HG03196 (cell line): Measurements from ENCODE around the gene CAAP1.
"Not testable (repeated sequence)": the region's sequence is repeated elsewhere in the genome, so short reads cannot be mapped to it uniquely, and the experiment has no call there.

Source experiments
- ATAC-seq: cut with Tn5 transposase; IDR thresholded peaks from one replicate; pipeline ENCODE4 v1.9.1; 2021; ENCODE audit not compliant: unreplicated experiment

The CAAP1 gene

DNA sequence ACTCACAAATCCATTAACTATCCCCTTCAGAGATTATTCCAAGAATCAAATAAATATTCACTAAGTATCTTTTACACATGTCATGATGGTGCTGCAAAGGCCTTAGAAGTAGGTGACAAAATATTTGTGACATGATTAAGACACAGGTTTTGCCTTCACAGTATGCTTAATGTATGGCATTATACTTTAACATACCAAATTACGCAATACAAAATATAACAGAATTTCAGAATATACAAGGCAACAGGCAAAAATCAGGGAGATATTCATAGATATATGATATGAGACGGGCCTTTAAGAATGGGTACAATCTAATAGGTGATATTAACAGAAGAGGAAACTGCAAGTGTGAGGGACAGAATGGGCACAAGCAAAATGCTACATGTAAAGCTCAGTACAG, 41.6 kb downstream of the CAAP1 start:
- ATAC-seq, result no peak

DNA sequence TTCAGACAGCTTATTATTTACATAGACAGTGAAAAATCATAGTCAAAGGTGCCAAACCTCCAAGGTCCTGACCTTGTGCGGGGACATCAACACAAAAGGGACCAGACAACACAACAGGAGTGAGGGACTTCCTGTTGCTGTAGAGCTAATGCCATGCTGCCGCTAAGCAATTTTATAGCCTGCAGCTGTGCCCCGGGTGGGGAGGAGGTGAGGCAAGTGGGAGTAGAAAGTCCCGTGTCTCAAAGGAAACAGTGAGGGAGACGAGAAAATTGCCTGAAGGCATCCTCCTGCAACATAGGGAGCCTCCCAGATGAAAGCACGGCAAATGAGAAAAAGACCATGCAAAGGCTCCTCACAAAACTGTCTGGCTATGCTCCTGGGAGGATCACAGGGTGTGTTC, 58.8 kb downstream of the CAAP1 start:
- no peak for ATAC-seq

DNA sequence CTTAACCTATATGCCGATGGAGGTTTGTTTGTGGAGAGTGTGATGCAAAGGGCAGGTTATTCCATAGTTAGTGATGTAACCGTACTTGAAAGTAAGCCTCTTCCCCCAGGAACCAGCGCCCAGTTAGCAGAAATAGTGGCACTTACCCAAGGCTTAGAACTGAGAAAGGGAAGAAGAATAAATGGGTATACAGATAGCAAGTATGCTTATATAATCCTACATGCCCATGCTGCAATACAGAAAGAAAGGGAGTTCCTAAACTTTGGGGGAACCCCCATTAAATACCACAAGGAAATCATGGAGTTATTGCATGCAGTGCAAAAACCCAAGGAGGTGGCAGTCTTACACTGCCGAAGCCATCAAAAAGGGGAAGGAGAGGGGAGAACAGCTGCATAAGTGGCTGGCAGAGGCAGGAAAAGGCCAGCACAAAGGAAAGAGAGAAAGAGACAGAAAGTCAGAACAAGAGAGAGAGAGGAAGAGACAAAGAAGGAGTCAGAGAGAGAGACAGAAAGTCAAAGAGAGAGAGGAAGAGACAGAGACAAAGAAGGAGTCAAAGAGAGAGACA, 64.1 kb downstream of the CAAP1 start:
- ATAC-seq, result not testable (repeated sequence)

DNA sequence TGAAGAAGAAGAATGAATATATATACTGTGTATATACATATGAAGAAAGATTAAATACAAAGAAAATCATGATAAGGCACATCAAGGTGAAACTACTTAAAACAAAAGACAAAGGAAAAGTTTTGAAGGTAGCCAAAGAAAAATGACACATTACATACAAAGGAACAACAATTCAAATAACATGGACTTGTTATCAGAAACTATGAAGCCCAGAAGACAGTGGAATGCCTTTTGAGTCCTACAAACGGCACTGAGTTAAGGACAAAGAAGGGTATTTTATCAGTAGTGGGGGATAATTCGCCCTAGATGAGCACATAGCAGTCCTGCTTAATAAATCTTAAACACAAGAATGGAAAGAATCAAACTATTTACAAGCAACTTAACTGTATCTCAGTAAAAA, 77.8 kb downstream of the CAAP1 start:
- no peak for ATAC-seq

DNA sequence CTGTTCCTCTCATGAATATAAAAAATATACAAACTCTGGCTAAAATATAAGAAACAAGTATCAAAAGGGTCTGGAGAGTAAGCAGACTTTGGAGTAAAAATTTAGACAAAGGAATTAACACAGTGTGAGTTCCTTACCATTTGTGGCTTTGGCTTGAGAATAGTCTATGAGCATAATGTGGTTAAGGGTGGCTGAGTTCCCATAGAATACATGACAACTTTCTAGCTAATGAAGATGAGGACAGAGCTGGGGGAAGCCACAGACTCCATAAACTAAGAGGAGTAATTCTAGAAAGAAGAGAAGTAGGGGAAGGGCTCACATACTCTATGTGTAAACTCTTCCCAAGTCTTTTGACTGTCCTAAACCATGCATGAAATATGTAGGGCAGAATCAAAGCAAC, 79.4 kb downstream of the CAAP1 start:
- no peak for ATAC-seq

DNA sequence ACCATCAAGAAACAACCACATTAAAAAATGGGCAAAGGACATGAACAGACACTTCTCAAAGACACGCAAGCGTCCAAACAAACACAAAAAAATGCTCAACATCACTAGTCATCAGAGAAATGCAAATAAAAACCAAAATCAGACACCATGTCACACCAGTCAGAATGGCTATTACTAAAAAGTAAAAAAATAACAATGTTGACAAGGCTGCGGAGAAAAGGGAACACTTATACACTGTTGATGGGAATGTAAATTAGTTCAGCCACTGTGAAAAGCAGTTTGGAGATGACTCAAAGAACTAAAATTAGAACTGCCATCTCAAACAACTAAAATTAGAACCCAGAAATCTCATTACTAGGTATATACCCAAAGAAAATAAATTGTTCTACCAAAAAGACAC, 80.4 kb downstream of the CAAP1 start:
- ATAC-seq, result no peak

DNA sequence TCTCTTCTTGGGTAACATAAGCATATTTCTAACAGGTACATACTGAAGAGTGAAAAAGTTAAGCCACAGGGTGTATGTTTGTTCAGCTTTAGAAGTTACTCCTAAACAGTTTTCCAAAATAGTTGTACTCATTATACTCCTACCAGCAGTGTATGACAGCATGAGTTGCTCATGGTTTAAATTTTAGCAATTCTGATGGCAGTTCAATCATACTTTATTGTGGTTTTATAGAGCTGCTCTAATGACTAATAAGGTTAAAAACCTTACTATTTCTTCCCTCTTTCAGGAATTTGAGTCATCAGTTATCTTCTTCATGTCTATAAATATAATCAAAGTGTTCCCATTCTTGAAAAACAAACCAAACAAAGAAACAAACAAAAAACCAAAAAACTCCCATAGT, 81.5 kb downstream of the CAAP1 start:
- no peak for ATAC-seq

DNA sequence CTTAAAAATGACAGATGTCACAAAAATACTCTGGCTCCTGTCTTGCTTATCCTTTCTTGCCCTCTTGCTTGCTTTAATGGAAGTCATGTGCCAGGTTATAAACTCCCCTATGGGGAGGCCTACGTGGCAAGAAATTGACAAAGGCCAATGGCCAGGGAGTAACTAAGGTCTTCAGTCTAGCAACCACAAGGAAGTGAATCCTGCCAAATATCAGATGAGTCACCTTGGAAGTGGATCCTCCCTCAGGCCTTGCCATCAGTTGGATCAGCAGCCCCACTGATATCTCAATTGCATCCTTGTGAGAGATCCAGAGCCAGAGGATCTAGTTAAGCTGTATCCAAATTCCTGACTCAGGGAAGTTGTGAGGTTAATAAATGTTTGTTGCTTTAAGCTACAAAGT, 82.8 kb downstream of the CAAP1 start:
- no peak for ATAC-seq

DNA sequence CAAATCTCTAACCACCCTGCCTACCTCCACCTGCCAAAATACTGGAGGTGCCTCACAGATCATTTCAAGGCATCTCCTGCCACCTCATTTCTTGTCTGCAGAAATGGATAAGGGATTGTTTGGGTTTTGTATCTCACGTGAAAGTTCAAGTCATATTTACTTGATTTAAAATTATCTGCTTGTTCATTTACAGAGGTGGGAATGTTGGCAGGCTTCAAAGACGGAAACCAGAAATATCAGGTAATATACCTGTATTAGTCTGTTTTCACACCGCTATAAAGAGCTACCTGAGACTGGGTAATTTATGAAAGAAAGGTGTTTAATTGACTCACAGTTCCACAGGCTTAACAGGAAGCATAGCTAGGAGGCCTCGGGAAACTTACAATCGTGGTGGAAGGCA, 85.4 kb downstream of the CAAP1 start:
- no peak for ATAC-seq

DNA sequence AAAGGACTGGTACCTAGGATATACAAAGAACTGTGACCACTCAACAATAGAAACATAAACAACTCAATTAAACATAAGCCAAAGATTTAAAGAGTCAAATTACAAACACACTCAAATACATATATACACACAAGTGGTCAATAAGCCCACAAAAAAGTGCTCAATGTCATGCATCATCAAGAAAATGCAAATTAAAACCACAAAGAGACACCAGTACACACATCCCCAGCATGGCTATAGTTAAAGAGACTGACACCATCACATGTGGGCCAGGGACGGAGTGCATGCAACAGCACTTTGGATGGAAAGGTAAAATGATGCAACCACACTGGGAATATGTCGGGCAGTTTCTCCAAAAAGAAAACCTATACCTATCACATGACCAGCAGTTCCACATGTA, 89.7 kb downstream of the CAAP1 start:
- no peak for ATAC-seq

DNA sequence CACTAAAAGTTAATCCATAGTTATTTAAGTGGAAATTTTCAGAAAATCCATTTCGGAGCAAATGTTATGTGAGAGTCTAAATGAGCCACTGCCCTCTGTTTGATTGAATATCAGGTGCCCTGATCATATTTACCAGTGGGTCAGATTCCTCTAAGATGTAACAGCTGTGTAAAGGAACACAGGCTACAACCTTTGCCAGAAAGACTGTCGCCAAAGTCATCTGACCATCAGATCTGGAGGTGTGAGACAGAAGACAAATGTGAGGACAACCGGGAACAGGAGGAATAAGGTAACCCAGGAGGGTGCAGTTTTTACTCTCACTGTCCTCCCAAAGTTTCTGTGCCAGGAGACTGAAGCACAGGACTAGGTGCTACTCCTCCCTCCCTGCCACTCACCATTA, 90.8 kb downstream of the CAAP1 start:
- ATAC-seq, result no peak

DNA sequence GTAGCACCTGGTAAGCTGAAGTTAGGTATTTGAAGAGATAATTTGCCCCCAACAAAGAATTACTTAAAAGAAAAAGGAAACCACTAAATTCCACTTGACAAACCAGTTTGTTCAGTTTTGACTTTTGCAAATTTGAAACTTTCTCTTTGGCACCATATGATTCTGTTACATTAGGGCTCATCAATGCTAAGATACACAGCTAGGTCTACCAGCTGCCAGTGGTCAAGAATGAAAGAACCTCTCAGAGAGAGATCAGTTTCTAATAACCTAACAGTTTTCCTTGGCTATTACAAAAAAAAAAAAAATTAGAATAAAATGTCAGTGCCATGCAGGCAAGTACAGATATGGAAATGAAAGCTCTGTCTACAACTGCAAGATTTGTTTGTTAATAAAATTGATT, 92.3 kb downstream of the CAAP1 start:
- no peak for ATAC-seq

DNA sequence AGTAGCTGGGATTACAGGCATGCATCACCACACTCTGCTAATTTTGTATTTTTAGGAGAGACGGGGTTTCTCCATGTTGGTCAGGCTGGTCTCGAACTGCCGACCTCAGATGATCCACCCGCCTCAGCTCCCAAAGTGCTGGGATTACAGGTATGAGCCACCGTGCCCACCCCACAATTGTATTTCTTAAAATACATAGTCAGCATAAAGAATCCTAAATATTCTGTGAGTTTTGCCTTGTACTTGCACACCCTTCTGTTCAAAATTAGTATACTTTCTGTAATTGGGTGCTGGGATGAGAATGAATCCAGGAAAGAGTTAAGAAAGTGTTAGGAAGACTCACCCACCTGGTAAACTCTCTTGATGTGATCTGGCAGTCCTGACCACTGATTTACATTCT, 101.3 kb downstream of the CAAP1 start:
- no peak for ATAC-seq
